Left ventricle myocardium inferior (tissue), 1 donor: ENCODE data around the gene ARHGAP45. TPM values are rescaled to one million over a fixed set of nuclear protein-coding genes. Genes with fewer than 3 reads are reported as not detected.
A peak's percentile ranks its signal among the peaks of the same experiment; 100 is the strongest.
"Not testable (repeated sequence)": the region's sequence is repeated elsewhere in the genome, so short reads cannot be mapped to it uniquely, and the experiment has no call there.

Experiments used
- DNase-seq: peaks from one replicate; pipeline ENCODE4 v3.0.0-alpha.2; 2020
- H3K27ac ChIP-seq: fragments of 200-600 bp; replicated peaks from 2 replicates; pipeline ENCODE4 v1.8.0; 2021
- H3K27me3 ChIP-seq: fragments of 200-600 bp; 2 replicates; pipeline ENCODE4 v1.8.0; 2021; ENCODE audit warnings: low read depth
- H3K36me3 ChIP-seq: fragments of 200-600 bp; 2 replicates; pipeline ENCODE4 v1.8.0; 2021
- H3K4me1 ChIP-seq: fragments of 200-600 bp; 2 replicates; pipeline ENCODE4 v1.8.0; 2021
- H3K4me3 ChIP-seq: fragments of 200-600 bp; 2 replicates; pipeline ENCODE4 v1.8.0; 2021; ENCODE audit warnings: mild to moderate bottlenecking, moderate library complexity
- H3K9me3 ChIP-seq: fragments of 200-600 bp; replicated peaks from 2 replicates; pipeline ENCODE4 v1.8.0; 2021
- intact Hi-C: fragments of 100-400 bp; cut with micrococcal nuclease; formaldehyde crosslinking; loops from one replicate; pipeline ENCODE4 v1.11.0; 2022
- total RNA-seq: library from RNA; stranded (reverse); fragmentation: NEBNext Ultra II Directional; extraction: Animal tissue kit (Norgen Biotek cat#: 25700); gene quantifications from one replicate; pipeline ENCODE4 v1.2.1, GENCODE V29; 2021
- TF ChIP-seq, protein P1 (sequence below): fragments of 200-600 bp; IDR thresholded peaks from 2 replicates; pipeline ENCODE4 v1.8.0; 2021; ENCODE audit warnings: antibody characterized with exemption, mild to moderate bottlenecking, borderline replicate concordance
- donor health status: DM: no; HTN: yes; CAD: no; lungs with severe emphysema.

The ARHGAP45 gene
- total RNA-seq, 1 donor from 2014 or later = 4.8 TPM

DNA sequence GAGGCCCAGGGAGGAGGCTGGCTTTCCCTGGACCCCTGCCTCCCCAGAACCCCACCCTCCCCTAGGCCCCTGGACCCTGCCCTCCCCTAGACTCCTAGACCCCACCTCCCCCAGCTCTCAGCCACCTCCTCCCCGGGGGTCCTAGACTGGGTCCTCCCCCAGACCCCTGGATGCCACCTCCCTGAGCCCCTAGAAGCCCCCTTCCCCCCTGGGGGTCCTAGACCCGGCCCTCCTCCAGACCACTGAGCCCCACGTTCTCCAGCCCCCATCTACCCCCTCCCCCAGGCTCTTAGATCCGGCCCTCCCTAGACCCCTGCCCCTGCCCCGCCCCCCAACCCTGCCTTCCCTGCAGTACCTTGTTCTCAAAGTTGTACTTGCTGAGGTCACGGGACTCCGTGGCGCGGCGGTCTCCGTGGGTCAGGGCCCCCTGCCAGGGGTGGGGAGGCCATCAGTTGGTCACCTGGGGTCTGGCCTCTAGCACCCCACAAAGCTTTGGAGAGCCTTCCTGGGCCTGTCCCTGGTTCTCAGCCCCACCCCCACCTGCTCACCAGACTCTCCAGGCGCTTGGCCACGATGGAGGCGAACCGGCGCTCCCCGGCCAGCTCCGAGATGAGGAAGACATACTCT lies 44.8 kb downstream of the ARHGAP45 start:
- DNase-seq = no peak

DNA sequence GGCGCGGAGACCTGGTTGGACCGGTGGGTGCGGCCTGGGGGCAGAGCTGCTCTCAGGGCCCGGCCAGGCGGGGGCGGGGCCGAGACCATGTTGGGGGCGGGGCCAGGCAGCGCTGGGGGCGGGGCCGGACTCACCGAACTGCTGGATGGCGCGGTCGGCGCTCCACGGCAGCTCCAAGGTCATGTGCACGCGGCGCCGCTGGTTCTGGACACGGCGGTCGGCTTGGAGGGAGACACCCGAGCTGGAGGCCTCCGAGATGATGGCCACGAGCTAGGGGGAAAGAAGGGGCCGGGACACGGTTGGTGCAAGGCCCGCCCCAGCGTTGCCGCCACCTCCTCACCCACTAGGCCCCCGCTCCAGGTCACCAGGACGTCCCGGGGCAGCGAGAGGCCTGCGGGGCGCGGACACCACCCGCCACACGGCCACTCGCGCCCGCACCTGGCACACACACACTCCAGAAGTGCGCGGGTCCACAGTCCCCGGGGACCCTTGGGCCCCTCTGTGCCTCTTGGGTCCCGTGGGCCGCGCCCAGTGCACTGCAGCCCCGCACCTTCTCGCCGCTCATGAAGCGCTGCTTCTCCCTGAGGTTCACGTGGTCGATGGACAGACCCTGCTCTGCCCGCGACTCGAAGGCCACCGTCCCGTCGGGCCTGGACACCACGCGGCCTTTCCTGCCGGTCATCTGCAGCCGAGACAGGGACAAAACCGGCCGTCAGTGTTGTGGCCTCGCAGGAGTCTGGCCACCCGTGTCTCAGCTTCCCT lies 45.5 kb downstream of the ARHGAP45 start:
- no peak for DNase-seq
- H3K4me1 ChIP-seq = peaks cover 33% of the 10 kb centered on the region
- H3K4me3 ChIP-seq = peak overlapping the region; percentile 3
- TF ChIP-seq, protein P1, sequence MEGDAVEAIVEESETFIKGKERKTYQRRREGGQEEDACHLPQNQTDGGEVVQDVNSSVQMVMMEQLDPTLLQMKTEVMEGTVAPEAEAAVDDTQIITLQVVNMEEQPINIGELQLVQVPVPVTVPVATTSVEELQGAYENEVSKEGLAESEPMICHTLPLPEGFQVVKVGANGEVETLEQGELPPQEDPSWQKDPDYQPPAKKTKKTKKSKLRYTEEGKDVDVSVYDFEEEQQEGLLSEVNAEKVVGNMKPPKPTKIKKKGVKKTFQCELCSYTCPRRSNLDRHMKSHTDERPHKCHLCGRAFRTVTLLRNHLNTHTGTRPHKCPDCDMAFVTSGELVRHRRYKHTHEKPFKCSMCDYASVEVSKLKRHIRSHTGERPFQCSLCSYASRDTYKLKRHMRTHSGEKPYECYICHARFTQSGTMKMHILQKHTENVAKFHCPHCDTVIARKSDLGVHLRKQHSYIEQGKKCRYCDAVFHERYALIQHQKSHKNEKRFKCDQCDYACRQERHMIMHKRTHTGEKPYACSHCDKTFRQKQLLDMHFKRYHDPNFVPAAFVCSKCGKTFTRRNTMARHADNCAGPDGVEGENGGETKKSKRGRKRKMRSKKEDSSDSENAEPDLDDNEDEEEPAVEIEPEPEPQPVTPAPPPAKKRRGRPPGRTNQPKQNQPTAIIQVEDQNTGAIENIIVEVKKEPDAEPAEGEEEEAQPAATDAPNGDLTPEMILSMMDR = no peak
- peak overlapping the region; percentile 80 for H3K27ac ChIP-seq
- no peaks in the 10 kb centered on the region for H3K9me3 ChIP-seq
- peaks cover 77% of the 10 kb centered on the region for H3K36me3 ChIP-seq
- intact Hi-C loops = no loop called here
- H3K27me3 ChIP-seq = no peaks in the 10 kb centered on the region

More for the DNA sequence above, 44.8 kb downstream of the ARHGAP45 start:
- Histone ChIP-seq H3K4me1 (peaks cover 40% of the 10 kb centered on the region), H3K9me3 (no peaks in the 10 kb centered on the region), H3K36me3 (peaks cover 77% of the 10 kb centered on the region), H3K4me3 (peak overlapping the region; percentile 3), H3K27me3 (no peaks in the 10 kb centered on the region), H3K27ac (peak overlapping the region; percentile 80)
- TF ChIP-seq, protein P1 = no peak
- intact Hi-C loops = no loop called here

DNA sequence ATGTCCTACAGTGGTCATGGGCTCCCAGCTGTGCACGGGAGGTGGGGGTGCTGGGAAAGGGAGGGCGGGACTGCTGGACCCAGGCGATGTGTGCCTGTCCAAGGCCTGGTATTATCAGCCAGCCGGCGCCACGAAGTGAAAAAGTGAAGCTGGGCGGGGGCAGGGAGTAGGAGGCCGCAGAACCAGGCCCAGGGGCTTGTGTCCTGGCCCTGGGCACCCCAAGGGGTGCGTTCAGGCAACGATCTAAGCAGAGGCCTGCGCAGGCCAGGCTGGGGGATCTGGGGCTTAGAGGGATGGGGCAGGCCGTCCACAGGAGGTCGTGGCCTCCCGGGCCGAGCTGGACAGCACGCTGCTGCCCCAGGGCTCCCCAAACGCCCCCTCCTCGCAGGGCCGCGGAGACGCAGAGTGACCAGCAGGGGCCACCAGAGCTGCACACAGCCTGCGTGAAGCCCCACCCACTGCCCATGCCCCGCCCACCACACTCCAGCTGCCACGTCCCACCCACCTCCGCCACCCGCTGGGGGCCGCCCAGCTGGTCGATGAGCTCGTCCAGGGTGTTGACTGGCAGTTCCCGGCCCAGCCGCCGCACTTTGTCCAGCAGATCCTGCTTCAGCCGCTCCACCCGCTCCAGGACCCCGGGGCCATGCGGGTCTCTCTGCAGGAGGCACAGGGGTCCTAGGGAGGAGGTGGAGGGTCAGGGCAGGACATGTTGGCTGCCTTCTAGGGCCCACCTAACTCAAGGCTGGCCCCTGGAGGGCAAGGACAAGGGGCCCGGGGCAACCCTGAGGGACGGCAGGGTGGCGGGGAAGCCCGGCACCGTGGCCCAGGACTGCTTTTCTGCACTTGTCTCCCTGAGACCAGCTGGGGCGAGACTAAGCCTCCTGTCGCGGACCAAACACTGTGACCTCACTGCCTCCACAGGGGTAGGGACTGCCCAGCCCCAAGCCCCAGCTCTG lies 46.3 kb downstream of the ARHGAP45 start:
- Histone ChIP-seq H3K27me3 (no peaks in the 10 kb centered on the region), H3K36me3 (peaks cover 77% of the 10 kb centered on the region), H3K9me3 (no peaks in the 10 kb centered on the region), H3K4me1 (peaks cover 29% of the 10 kb centered on the region), H3K4me3 (peak overlapping the region; percentile 43), H3K27ac (peak overlapping the region; percentile 80)
- intact Hi-C loops = no loop called here
- TF ChIP-seq, protein P1 = peak; percentile 99
- peak; percentile 97 for DNase-seq

DNA sequence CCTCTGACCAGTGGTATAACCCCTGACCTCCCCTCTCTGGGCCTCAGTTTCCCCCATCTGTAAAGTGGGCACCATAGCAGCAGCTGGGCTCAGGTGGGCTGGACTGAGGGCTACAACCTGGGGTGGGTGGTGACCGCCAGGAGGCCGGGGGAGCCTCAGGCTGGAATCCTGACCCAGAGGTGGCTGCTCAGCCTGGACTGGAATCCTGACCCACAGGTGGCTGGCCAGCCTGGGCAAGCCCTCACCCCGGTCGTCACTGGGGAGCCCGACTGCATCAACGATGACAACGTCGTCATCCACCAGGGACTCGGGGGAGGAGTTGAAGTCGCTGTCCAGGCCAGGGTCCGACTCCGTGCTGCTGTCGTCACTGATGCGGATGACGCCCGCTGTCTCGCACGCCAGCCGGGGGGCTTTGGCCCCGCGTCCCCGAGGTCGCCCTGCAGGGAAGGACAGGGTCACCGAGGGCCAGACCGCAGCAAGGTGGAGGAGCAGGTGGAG lies 47.1 kb downstream of the ARHGAP45 start:
- intact Hi-C loops = no loop called here
- TF ChIP-seq, protein P1 = no peak
- Histone ChIP-seq H3K27me3 (no peaks in the 10 kb centered on the region), H3K4me1 (peaks cover 29% of the 10 kb centered on the region), H3K9me3 (no peaks in the 10 kb centered on the region), H3K36me3 (peaks cover 76% of the 10 kb centered on the region), H3K27ac (peak overlapping the region; percentile 80), H3K4me3 (peak overlapping the region; percentile 43)
- no peak for DNase-seq

DNA sequence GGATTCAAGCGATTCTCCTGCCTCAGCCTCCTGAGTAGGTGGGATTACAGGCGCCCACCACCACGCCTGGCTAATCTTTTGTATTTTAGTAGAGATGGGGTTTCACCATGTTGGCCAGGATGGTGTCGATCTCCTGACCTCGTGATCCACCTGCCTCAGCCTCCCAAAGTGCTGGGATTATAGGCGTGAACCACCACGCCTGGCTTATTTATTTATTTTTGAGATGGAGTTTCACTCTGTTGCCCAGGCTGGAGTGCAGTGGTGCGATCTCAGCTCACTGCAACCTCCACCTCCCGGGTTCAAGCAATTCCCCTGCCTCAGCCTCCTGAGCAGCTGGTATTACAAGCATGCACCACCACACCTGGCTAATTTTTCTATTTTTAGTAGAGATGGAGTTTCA lies 47.8 kb downstream of the ARHGAP45 start:
- DNase-seq, H3K27ac ChIP-seq, H3K27me3 ChIP-seq, intact Hi-C loops, H3K9me3 ChIP-seq, H3K4me3 ChIP-seq: not testable (repeated sequence)
- H3K36me3 ChIP-seq = peaks cover 76% of the 10 kb centered on the region
- peaks cover 29% of the 10 kb centered on the region for H3K4me1 ChIP-seq
